Activated naive CD4-positive, alpha-beta T cell (primary cell): ENCODE measurements around the gene TMEM214.

Source experiments
- DNase-seq, 4 experiments: peaks; one replicate each; lab custom pipeline; 2025; lab: John Stamatoyannopoulos, UW

The TMEM214 gene

GRCh38 chr2:27009716-27010115, 23.0 kb upstream of the TMEM214 start:
- no peak for DNase-seq

GRCh38 chr2:27010139-27010538, 22.6 kb upstream of the TMEM214 start:
- no peak for DNase-seq

- DNase-seq, result no peak
These were observed 19.0 kb upstream of the TMEM214 start for GRCh38 chr2:27013738-27014137.

- DNase-seq, result no peak
These were observed 17.9 kb upstream of the TMEM214 start for GRCh38 chr2:27014771-27015433.

- DNase-seq, result peak in 2 of 4 experiments; percentile 7 to 10
These were observed 15.9 kb upstream of the TMEM214 start for GRCh38 chr2:27016801-27017325.

GRCh38 chr2:27018142-27018541, 14.6 kb upstream of the TMEM214 start:
- no peak for DNase-seq

- no peak for DNase-seq
These were observed 13.3 kb upstream of the TMEM214 start for GRCh38 chr2:27019459-27019858.

- no peak for DNase-seq
These were observed 12.6 kb upstream of the TMEM214 start for GRCh38 chr2:27019931-27020855.

GRCh38 chr2:27021253-27022049, 11.3 kb upstream of the TMEM214 start:
- DNase-seq, result no peak

- no peak for DNase-seq
These were observed 9.0 kb upstream of the TMEM214 start for GRCh38 chr2:27023740-27024139.

GRCh38 chr2:27024188-27024587, 8.6 kb upstream of the TMEM214 start:
- no peak for DNase-seq

- DNase-seq, result no peak
These were observed 8.0 kb upstream of the TMEM214 start for GRCh38 chr2:27024812-27025211.

- no peak for DNase-seq
These were observed 7.4 kb upstream of the TMEM214 start for GRCh38 chr2:27025281-27025800.

- DNase-seq, result no peak
These were observed 6.6 kb upstream of the TMEM214 start for GRCh38 chr2:27025861-27026851.

GRCh38 chr2:27027211-27027651, 5.5 kb upstream of the TMEM214 start:
- DNase-seq, result no peak

GRCh38 chr2:27029051-27029450, 3.7 kb upstream of the TMEM214 start:
- no peak for DNase-seq

- DNase-seq, result no peak
These were observed 588 bp downstream of the TMEM214 start for GRCh38 chr2:27033253-27033852.

- DNase-seq, result no peak
These were observed 5.2 kb downstream of the TMEM214 start for GRCh38 chr2:27038012-27038411.

- no peak for DNase-seq
These were observed 6.0 kb downstream of the TMEM214 start for GRCh38 chr2:27038631-27039339.

GRCh38 chr2:27039426-27039825, 6.7 kb downstream of the TMEM214 start:
- no peak for DNase-seq
